ENCODE results near the gene PVALEF.

DNA sequence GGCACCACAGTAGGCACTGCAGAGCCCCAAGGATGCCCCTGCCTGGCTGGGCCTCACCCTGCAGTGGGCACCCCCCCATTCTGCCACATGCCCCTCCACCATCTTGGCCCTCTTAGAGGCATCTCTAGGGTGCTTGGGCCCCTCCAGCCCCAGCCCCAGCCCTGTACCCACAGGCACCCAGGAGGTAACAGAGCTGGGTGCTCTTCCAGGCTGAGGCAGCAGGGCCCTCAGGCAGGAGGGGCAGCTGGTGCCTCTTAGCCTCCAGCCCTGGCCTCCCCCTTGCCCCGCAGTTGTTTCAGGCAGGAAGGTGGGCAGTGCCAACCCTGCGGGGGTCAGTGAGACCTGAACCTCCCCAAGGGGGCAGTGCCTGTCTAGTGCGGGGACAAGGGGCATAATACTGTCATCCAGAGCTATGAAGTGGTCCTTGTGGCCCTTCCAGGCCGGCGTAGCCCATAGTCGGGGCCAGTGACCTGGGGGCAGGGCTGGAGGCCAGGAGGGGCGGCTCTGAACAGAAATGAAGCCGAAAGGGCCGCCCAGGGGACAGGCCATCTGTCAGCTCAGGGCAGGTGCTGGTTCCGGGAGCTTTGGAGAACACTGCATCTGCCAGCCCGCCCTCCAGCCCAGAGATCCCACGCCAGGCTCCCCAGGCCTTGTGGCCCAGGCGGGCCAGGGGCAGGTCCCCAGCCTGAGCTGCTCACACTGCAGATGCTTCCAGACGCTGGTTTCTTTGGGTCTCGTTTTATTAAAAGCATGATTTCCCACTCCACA, 5.6 kb downstream of the PVALEF start:
- TF ChIP-seq, protein P1, sequence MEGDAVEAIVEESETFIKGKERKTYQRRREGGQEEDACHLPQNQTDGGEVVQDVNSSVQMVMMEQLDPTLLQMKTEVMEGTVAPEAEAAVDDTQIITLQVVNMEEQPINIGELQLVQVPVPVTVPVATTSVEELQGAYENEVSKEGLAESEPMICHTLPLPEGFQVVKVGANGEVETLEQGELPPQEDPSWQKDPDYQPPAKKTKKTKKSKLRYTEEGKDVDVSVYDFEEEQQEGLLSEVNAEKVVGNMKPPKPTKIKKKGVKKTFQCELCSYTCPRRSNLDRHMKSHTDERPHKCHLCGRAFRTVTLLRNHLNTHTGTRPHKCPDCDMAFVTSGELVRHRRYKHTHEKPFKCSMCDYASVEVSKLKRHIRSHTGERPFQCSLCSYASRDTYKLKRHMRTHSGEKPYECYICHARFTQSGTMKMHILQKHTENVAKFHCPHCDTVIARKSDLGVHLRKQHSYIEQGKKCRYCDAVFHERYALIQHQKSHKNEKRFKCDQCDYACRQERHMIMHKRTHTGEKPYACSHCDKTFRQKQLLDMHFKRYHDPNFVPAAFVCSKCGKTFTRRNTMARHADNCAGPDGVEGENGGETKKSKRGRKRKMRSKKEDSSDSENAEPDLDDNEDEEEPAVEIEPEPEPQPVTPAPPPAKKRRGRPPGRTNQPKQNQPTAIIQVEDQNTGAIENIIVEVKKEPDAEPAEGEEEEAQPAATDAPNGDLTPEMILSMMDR (IDR thresholded peaks at IDR 0.05; ENCODE audit: control extremely low read depth in 1 of 3, insufficient read depth in 1 of 3, low read depth in 1 of 3, low read length in 3 of 3) = no peak
- TF ChIP-seq NRF1 (IDR thresholded peaks at IDR 0.05; ENCODE audit: low read depth, low read length) (no peak), TAF1 (IDR thresholded peaks at IDR 0.05; ENCODE audit: low read depth, low read length) (no peak), GTF2F1 (IDR thresholded peaks at IDR 0.05; ENCODE audit: borderline replicate concordance, low read depth, low read length) (no peak), TBP (IDR thresholded peaks at IDR 0.05; ENCODE audit: low read depth, low read length) (no peak), CEBPB (IDR thresholded peaks at IDR 0.05; ENCODE audit: low read depth, low read length) (no peak), POLR2AphosphoS5 (IDR thresholded peaks at IDR 0.05; ENCODE audit: low read depth, low read length) (no peak), YY1 (IDR thresholded peaks at IDR 0.05; ENCODE audit: low read depth, low read length) (no peak), SP2 (IDR thresholded peaks at IDR 0.05; ENCODE audit: low read length) (no peak), EZH2 (IDR thresholded peaks at IDR 0.05; ENCODE audit: low read depth, low read length, severe bottlenecking) (no peak), CHD2 (IDR thresholded peaks at IDR 0.05; ENCODE audit: low read length) (no peak), POLR2A (IDR thresholded peaks at IDR 0.05; ENCODE audit: control extremely low read depth in 1 of 2, low read depth in 2 of 2, low read length in 2 of 2) (no peak), ZNF274 (IDR thresholded peaks at IDR 0.05; ENCODE audit: borderline replicate concordance, extremely low read depth, low read length) (no peak)
- TF ChIP-seq, protein P2, sequence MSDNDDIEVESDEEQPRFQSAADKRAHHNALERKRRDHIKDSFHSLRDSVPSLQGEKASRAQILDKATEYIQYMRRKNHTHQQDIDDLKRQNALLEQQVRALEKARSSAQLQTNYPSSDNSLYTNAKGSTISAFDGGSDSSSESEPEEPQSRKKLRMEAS (IDR thresholded peaks at IDR 0.05) = no peak
